Measurements from ENCODE around the gene FGFR2.
A peak's percentile ranks its signal among the peaks of the same experiment; 100 is the strongest.

Gene FGFR2

GRCh38 chr10:121453160-121453559 lies 145.1 kb downstream of the FGFR2 start:
- no peak for DNase-seq (ENCODE audit: low spot score)

- peak; percentile 42 for DNase-seq (ENCODE audit: low spot score)
Measured at GRCh38 chr10:121452581-121452980, 145.7 kb downstream of the FGFR2 start.

GRCh38 chr10:121450247-121450646 lies 148.0 kb downstream of the FGFR2 start:
- no peak for DNase-seq (ENCODE audit: low spot score)

DNA sequence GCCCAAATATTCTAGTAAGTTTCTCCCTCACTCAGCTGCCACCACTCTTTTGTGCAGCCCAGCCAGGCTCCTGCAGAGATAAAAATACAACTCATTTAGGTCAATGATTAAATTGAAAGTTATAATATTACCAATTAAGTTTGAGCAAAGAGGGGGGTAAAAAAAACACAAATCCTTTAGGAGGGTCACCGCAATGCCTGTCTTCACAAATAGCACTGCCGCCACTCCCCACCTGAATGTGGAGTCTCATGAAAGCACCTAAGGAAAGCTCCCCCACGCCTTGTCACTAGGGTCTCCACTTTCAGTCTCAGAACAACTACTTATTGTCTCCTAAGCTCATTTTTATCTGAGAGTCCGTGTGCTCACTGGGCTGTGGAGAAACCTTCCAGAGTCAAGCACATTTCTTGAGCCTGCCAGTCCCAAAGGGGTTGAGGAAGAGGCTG lies 148.7 kb downstream of the FGFR2 start:
- no peak for DNase-seq (ENCODE audit: low spot score)

DNA sequence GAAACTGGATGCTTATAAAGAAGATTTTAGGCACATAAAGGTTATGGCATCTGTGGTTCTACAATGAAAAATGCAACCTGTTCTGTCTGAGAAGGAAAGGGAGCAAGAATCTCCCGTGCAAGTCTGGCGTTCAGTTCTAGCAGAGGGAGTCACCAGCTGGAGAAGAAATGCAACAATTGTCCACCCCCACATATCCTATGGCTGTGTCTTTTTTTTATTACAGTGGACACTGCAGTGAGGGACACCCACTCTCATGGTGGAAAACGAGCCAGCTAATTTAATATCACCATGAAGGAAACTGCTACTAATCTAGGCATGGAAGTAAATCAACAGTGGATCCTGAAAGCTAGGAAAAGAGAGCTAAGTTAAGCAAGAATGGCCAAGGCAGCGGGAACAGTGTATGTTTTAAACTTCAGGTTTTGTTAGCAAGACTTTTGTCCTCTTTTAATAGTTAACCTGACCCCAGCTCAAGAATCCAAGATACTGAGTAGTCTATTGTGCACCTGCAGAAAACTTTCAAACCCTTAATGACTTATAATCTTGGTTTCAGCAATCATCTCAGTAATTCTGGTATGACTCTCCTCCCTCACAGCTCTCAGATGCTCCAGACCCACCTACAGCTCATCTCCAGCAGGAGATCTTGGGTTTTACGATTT lies 149.3 kb downstream of the FGFR2 start:
- no peak for DNase-seq (ENCODE audit: low spot score)

- no peak for DNase-seq (ENCODE audit: low spot score)
Measured at GRCh38 chr10:121444520-121445165, 153.6 kb downstream of the FGFR2 start.

DNA sequence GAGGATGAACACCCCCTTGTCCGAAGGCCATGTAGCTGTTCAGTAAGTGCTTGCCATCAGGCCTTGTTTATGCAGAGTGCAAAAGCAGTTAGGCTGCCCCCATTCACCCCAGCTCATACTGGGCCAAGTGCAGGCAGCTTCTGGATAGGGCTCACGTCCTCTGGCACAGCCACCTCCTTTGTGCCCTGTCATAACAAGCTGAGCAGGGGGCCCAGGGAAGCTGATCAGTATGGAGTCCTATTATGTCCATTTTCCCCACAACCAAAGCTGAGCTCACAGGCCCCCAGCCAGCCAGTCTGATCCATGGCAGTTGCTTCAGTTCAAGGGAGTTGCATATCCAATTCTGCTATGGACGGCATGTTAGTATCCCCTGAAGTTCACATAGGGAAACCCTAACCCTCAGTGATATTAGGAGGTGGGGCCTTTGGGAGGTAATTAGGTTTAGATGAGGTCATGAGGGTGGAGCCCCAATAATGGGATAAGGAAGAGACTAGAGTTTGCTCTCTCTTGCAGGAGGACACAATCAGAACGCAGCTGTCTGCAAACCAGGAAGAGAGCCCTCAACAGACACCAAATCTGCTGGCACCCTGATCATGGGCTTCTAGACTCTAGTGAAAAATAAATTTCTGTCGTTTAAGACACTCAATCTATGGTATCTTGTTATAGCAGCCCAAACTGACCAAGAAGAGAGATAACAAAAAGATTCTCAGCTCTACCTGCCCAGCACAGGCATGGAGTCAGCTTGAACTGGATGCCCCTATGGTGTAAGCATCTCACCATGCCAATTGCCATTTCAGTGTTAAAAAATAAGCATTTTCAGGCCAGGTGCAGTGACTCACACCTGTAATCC lies 155.9 kb downstream of the FGFR2 start:
- DNase-seq (ENCODE audit: low spot score) = no peak

GRCh38 chr10:121440461-121440860 lies 157.8 kb downstream of the FGFR2 start:
- DNase-seq (ENCODE audit: low spot score) = no peak

GRCh38 chr10:121438333-121438732 lies 159.9 kb downstream of the FGFR2 start:
- no peak for DNase-seq (ENCODE audit: low spot score)

DNA sequence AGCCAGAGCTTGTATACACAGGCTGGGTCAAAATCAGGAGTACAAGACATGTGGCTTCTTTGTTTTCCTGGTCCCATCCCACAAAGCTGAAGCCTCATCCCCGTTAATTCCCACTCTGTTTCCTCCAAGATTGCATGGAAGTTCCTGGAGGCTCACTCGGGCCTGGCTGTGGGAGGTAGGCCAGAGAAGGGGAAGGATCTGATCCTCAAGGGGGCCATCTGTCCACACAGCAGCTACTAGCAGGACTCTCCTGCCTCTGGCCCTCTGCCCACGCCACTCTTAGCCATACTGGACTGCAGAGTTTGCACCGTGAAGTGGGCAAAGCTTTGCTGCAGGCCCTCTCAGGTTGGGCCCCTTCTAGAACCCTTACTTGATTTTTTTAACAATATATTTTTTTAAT lies 160.6 kb downstream of the FGFR2 start:
- peak; percentile 56 for DNase-seq (ENCODE audit: low spot score)

- peak; percentile 72 for DNase-seq (ENCODE audit: low spot score)
Measured at GRCh38 chr10:121436630-121437341, 161.5 kb downstream of the FGFR2 start.

- DNase-seq (ENCODE audit: low spot score) = no peak
Measured at GRCh38 chr10:121436281-121436629, 162.0 kb downstream of the FGFR2 start.

DNA sequence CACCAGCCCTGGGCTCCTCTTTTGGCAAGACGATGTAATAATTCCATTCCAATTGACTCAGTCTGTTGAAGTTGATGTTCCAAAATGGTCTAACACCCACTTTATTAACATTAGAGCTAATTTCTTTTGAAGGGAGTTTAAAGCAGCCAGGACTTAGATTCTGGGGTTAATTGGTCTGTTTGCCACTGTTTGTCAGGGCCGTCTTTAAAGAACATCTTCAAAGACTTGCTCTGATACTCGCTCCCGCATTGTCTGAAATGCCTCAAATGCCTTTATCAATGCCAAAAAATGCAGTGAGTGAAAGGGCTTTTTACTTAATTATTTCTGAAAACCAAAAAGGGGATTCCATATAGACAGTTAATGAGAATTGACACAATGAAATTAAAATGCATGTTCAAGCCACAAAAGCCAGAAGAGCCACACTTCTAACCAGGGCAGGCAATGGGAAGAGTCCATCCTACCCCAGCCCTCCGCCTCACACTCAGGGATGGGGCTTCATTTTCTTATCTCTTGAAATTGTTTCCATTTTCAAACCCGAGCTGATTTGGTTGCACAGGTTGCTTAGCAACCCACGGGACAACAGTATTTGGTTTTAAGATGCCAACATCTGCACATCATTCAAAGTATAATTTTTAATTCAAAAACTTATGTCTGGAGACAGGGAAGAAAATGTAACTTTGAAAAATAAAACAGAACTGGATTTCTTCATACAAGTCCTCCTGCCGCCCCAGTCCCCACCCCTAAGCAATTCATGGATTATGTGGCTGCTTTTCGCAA lies 163.0 kb downstream of the FGFR2 start:
- DNase-seq (ENCODE audit: low spot score) = no peak

DNA sequence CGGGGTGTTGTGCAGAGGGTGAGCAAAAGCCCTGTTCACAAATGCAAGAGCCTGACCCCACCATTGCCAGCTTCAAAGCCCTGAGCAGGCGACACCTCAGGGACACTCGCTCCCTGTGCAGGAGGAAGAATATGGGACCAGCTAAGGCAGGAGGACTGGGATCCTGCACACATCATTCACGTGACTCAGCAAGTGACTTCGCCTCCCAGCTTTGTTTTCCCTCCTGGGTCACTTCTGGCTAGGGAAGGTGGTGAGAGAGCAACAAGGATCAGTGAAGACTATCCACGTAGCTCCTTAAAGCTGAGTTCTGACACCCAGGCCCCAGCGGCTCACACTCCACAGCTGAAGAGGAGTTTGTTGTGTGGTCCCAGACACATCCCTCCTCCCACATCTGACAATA lies 164.3 kb downstream of the FGFR2 start:
- no peak for DNase-seq (ENCODE audit: low spot score)

GRCh38 chr10:121428867-121429266 lies 169.4 kb downstream of the FGFR2 start:
- DNase-seq (ENCODE audit: low spot score) = no peak

Data from SK-N-DZ (cell line).